GM19395 (cell line): ENCODE results near the gene SYNGR4.

Source experiments
- ATAC-seq: cut with Tn5 transposase; IDR thresholded peaks from one replicate; pipeline ENCODE4 v1.9.1; 2021; ENCODE audit warnings: mild to moderate bottlenecking, moderate library complexity; ENCODE audit not compliant: unreplicated experiment

Gene SYNGR4

GRCh38 chr19:48395499-48395898 is 31.3 kb downstream of the SYNGR4 start:
- no peak for ATAC-seq

- ATAC-seq, result no peak
Observed at GRCh38 chr19:48396016-48396823, 32.1 kb downstream of the SYNGR4 start.

GRCh38 chr19:48396824-48397176 is 32.6 kb downstream of the SYNGR4 start:
- ATAC-seq, result no peak

GRCh38 chr19:48397263-48398101 is 33.3 kb downstream of the SYNGR4 start:
- ATAC-seq, result no peak

GRCh38 chr19:48398102-48398374 is 33.9 kb downstream of the SYNGR4 start:
- no peak for ATAC-seq

- ATAC-seq, result no peak
Observed at GRCh38 chr19:48398375-48399235, 34.4 kb downstream of the SYNGR4 start.

GRCh38 chr19:48400018-48400742 is 36.0 kb downstream of the SYNGR4 start:
- ATAC-seq, result no peak

GRCh38 chr19:48401287-48401686 is 37.1 kb downstream of the SYNGR4 start:
- no peak for ATAC-seq

GRCh38 chr19:48403606-48404005 is 39.4 kb downstream of the SYNGR4 start:
- ATAC-seq, result no peak

GRCh38 chr19:48405010-48405659 is 41.0 kb downstream of the SYNGR4 start:
- no peak for ATAC-seq

- ATAC-seq, result no peak
Observed at GRCh38 chr19:48405850-48406249, 41.7 kb downstream of the SYNGR4 start.

GRCh38 chr19:48413879-48414587 is 49.9 kb downstream of the SYNGR4 start:
- ATAC-seq, result no peak

- no peak for ATAC-seq
Observed at GRCh38 chr19:48415395-48415794, 51.2 kb downstream of the SYNGR4 start.

GRCh38 chr19:48415806-48416221 is 51.6 kb downstream of the SYNGR4 start:
- ATAC-seq, result no peak

GRCh38 chr19:48417421-48417820 is 53.3 kb downstream of the SYNGR4 start:
- no peak for ATAC-seq

- ATAC-seq, result no peak
Observed at GRCh38 chr19:48418317-48419064, 54.3 kb downstream of the SYNGR4 start.

GRCh38 chr19:48419158-48419920 is 55.2 kb downstream of the SYNGR4 start:
- peak; percentile 69 for ATAC-seq

- ATAC-seq, result no peak
Observed at GRCh38 chr19:48421548-48421947, 57.4 kb downstream of the SYNGR4 start.
